ENCODE results near the gene AK1. TPM values are rescaled to one million over a fixed set of nuclear protein-coding genes. Genes with fewer than 3 reads are reported as not detected.

AK1 gene
- total RNA-seq, 1 experiment from 2014 or later: 31.6 TPM

DNA sequence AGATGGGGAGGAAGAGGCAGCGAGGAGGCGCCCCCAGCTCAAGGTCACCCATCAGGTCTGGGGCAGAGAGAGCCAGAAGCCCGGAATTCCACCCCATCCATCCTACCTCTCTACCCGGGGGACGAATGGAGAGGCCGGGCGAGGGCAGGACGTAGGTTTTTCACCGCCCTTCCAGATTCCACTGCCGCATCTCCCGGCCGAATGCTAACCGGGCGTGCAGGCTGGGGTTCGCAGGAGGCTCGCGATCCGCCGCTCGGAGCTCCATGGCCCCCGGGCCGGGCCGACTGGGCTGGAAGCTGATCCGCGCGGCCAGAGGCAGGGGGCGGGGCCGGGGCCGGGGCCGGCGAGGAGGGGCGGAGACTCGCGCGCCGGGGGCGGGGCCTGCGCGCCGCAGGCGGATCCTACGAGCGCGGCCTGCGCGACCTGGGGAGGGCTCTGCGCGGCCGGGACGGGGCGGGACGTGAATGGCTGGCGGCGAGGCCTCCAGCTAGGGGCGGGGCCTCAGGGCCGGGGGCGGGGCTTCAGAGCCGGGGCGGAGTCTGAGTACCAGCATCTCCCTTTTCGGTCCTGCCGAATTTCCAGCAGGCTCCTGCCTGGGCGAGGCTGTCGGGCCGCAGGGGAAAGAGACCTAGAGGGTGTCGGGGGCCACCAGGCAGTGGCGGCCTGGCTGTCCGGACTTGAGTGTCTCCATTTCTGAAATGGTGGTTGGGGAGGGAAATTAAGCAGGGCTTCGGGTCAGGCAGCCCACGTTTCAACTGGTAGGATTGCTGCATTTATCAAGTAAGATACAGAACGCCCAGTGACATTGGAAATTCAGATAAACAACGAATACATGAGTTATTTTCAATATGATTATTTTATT lies 39.5 kb upstream of the AK1 start, which contains the start of gene ST6GALNAC4:
ST6GALNAC4 (minus strand) TSS at position 322 of the 862 bp plus-strand sequence. CDS start 622 bp downstream, outside the sequence.
- H3K4me1 Mint-ChIP-seq: peaks cover 15 to 17% of the 10 kb centered on the region in 2 experiments

More for the DNA sequence above, 39.5 kb upstream of the AK1 start, which contains the start of gene ST6GALNAC4:
- Histone ChIP-seq H3K18ac (ENCODE audit: insufficient read length, low read depth, low read length) (no peak within 1 kb of the TSS), H2AK5ac (ENCODE audit: insufficient read length, low read length) (no peak within 1 kb of the TSS), H4K91ac (ENCODE audit: insufficient read length, low read depth, low read length) (no peak within 1 kb of the TSS), H2BK5ac (ENCODE audit: insufficient read length, low read length) (no peak within 1 kb of the TSS), H3K79me1 (ENCODE audit: insufficient read depth, low read depth, low read length, poor library complexity, severe bottlenecking) (no peaks in the 10 kb centered on the region), H2BK120ac (ENCODE audit: low read depth, low read length, poor library complexity, severe bottlenecking) (no peak within 1 kb of the TSS), H4K8ac (replicated peaks; ENCODE audit: insufficient read length, low read depth, low read length) (no peak within 1 kb of the TSS), H3K4me1 (ENCODE audit: insufficient read depth, low read length) (peaks cover 2% of the 10 kb centered on the region; the same call in 1 of the 2 replicates), H2BK15ac (ENCODE audit: low read depth, low read length) (no peak within 1 kb of the TSS), H3K27ac (ENCODE audit: insufficient read length, low read depth, low read length) (no peak within 1 kb of the TSS), H2BK20ac (ENCODE audit: low read depth, low read length, poor library complexity, severe bottlenecking) (no peak within 1 kb of the TSS), H4K5ac (ENCODE audit: insufficient read length, low read depth, low read length) (no peak within 1 kb of the TSS), H3K4ac (ENCODE audit: low read depth, low read length) (no peak within 1 kb of the TSS), H3K79me2 (ENCODE audit: insufficient read depth, low read length) (no peaks in the 10 kb centered on the region), H3K9ac (ENCODE audit: extremely low read depth, insufficient read length, low read length) (no peak within 1 kb of the TSS), H3K23me2 (ENCODE audit: insufficient read length, low read depth, low read length, poor library complexity, severe bottlenecking) (peaks cover 5% of the 10 kb centered on the region), H3T11ph (ENCODE audit: low read length) (no peak within 1 kb of the TSS), H3K4me2 (ENCODE audit: insufficient read depth, insufficient read length, low read length) (peak within 1 kb of the TSS; percentile 61), H3K27me3 (ENCODE audit: insufficient read depth, low read length) (peaks cover 2% of the 10 kb centered on the region; the same call in 1 of the 2 replicates), H2BK12ac (ENCODE audit: insufficient read length, low read depth, low read length) (no peak within 1 kb of the TSS), H3K56ac (ENCODE audit: insufficient read length, low read depth, low read length) (no peak within 1 kb of the TSS), H3K9me3 (ENCODE audit: control insufficient read depth, low read depth, low read length) (no peaks in the 10 kb centered on the region), H2AFZ (ENCODE audit: low read length) (no peak within 1 kb of the TSS), H3K23ac (ENCODE audit: insufficient read length, low read depth, low read length) (no peak within 1 kb of the TSS), H4K20me1 (ENCODE audit: control insufficient read depth, insufficient read depth, insufficient read length) (peaks cover 2% of the 10 kb centered on the region), H3K14ac (ENCODE audit: insufficient read depth, low read length) (no peak within 1 kb of the TSS; the same call in 1 of the 2 replicates)
- H3K36me3 Mint-ChIP-seq (ENCODE audit: insufficient read depth in 1 of 3, low read depth in 3 of 3): peaks cover 2 to 12% (median 5%) of the 10 kb centered on the region in 3 experiments
- DNase-seq: peak; percentile 97
- H3K27me3 Mint-ChIP-seq (ENCODE audit: low read depth): peaks cover 21% of the 10 kb centered on the region
- peak within 1 kb of the TSS in 1 of 3 experiments; percentile 62; a peak in 1 of 7 replicates for H3K27ac Mint-ChIP-seq
- TF ChIP-seq, protein P1, sequence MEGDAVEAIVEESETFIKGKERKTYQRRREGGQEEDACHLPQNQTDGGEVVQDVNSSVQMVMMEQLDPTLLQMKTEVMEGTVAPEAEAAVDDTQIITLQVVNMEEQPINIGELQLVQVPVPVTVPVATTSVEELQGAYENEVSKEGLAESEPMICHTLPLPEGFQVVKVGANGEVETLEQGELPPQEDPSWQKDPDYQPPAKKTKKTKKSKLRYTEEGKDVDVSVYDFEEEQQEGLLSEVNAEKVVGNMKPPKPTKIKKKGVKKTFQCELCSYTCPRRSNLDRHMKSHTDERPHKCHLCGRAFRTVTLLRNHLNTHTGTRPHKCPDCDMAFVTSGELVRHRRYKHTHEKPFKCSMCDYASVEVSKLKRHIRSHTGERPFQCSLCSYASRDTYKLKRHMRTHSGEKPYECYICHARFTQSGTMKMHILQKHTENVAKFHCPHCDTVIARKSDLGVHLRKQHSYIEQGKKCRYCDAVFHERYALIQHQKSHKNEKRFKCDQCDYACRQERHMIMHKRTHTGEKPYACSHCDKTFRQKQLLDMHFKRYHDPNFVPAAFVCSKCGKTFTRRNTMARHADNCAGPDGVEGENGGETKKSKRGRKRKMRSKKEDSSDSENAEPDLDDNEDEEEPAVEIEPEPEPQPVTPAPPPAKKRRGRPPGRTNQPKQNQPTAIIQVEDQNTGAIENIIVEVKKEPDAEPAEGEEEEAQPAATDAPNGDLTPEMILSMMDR (conservative IDR thresholded peaks at IDR 0.05): no peak
- peak within 1 kb of the TSS; percentile 67 to 88 for H3K4me3 Mint-ChIP-seq
- H3K9me3 Mint-ChIP-seq: no peaks in the 10 kb centered on the region; a peak in 1 of 5 replicates
- no CpG with 5 or more reads among the region's 71 CpGs for WGBS (ENCODE audit: extremely low coverage, insufficient read length, low lambda C conversion rate)

All from H9 (cell line).